K562 treated with DMSO at 1 percent for 4 hours (cell line): ENCODE results near the gene RB1. TPM values are rescaled to one million over a fixed set of nuclear protein-coding genes. Genes with fewer than 3 reads are reported as not detected.

ENCODE experiments used
- total RNA-seq: library from RNA; unstranded; fragments of 300-600 nt; gene quantifications from 2 replicates; pipeline ENCODE4 v1.2.3, GENCODE V29; 2022; ENCODE audit not compliant: insufficient read depth

Gene RB1
- 14.0 TPM in 2 replicates for total RNA-seq

GRCh38 chr13:48303359-48304142 lies at the start of gene RB1:
RB1 (plus strand) TSS chr13:48303751; CDS start chr13:48303913, 162 bp downstream.

GRCh38 chr13:48412881-48413351 lies 109.4 kb downstream of the RB1 start, which contains the start of gene LPAR6:
LPAR6 (minus strand) TSS chr13:48413113; CDS start chr13:48412423, 690 bp downstream.

Other genes starting within 250 kb of the RB1 start
- gene MED4, start 208.6 kb upstream of the RB1 start, total RNA-seq, result 13.6 and 18.5 TPM in 2 replicates
- gene ITM2B, start 70.5 kb upstream of the RB1 start, total RNA-seq, result 62.5 and 70.2 TPM in 2 replicates
- gene LPAR6, start 109.4 kb downstream of the RB1 start, total RNA-seq, result not detected in 2 replicates
- 1.1 and 5.1 TPM in 2 replicates for gene RCBTB2, start 229.3 kb downstream of the RB1 start, total RNA-seq